Esophagus (tissue), 2 donors: Measurements from ENCODE around the gene AGTRAP. TPM values are rescaled to one million over a fixed set of nuclear protein-coding genes. Genes with fewer than 3 reads are reported as not detected.

Experiments
- H3K27ac ChIP-seq, 2 donors: one replicate each; pipeline ENCODE4 v1.5.1; 2013; ENCODE audit warnings: low read depth in 2 of 2, mild to moderate bottlenecking in 2 of 2, inconsistent platforms in 1 of 2, low read length in 1 of 2, moderate library complexity in 1 of 2
- H3K27me3 ChIP-seq, 2 donors: one replicate each; pipeline ENCODE4 v1.6.1; 2013; ENCODE audit warnings: low read length in 2 of 2, control low read depth in 1 of 2, mild to moderate bottlenecking in 1 of 2; ENCODE audit not compliant: insufficient read depth in 2 of 2, control insufficient read depth in 1 of 2
- H3K36me3 ChIP-seq, 2 donors: one replicate each; pipeline ENCODE4 v1.6.1; 2013; ENCODE audit warnings: low read length in 1 of 2; ENCODE audit not compliant: control insufficient read depth in 2 of 2, insufficient read depth in 2 of 2
- H3K4me1 ChIP-seq, 2 donors: one replicate each; pipeline ENCODE4 v1.6.1; 2013; ENCODE audit warnings: low read length in 1 of 2; ENCODE audit not compliant: control insufficient read depth in 2 of 2, insufficient read depth in 2 of 2
- H3K4me3 ChIP-seq, 2 donors: one replicate each; pipeline ENCODE4 v1.5.1; 2013; ENCODE audit warnings: low read length in 2 of 2, mild to moderate bottlenecking in 2 of 2, low read depth in 1 of 2, moderate library complexity in 1 of 2
- H3K9me3 ChIP-seq, 2 donors: one replicate each; pipeline ENCODE4 v1.6.1; 2013; ENCODE audit warnings: mild to moderate bottlenecking in 2 of 2, low read depth in 1 of 2, low read length in 1 of 2, moderate library complexity in 1 of 2; ENCODE audit not compliant: control insufficient read depth in 2 of 2, insufficient read depth in 1 of 2
- WGBS, 2 donors: extraction: QIAGEN DNeasy Blood & Tissue Kit; methylation state at CpG; one replicate each; pipeline ENCODE4 v1.1.7; 2013; 5-methylcytosine and 5-hydroxymethylcytosine counted together
- polyA plus RNA-seq, 2 donors: library from polyadenylated mRNA; stranded (reverse); fragments of 200-250 nt; gene quantifications; one replicate each; pipeline ENCODE4 v1.2.3, GENCODE V29; 2013
- donor health status: healthy with polysubstance abuse.
- donor health status: Bipolar disorder and iron deficiency.

The AGTRAP gene
- polyA plus RNA-seq: 10 to 100 TPM; 23.7 to 34.6 TPM

DNA sequence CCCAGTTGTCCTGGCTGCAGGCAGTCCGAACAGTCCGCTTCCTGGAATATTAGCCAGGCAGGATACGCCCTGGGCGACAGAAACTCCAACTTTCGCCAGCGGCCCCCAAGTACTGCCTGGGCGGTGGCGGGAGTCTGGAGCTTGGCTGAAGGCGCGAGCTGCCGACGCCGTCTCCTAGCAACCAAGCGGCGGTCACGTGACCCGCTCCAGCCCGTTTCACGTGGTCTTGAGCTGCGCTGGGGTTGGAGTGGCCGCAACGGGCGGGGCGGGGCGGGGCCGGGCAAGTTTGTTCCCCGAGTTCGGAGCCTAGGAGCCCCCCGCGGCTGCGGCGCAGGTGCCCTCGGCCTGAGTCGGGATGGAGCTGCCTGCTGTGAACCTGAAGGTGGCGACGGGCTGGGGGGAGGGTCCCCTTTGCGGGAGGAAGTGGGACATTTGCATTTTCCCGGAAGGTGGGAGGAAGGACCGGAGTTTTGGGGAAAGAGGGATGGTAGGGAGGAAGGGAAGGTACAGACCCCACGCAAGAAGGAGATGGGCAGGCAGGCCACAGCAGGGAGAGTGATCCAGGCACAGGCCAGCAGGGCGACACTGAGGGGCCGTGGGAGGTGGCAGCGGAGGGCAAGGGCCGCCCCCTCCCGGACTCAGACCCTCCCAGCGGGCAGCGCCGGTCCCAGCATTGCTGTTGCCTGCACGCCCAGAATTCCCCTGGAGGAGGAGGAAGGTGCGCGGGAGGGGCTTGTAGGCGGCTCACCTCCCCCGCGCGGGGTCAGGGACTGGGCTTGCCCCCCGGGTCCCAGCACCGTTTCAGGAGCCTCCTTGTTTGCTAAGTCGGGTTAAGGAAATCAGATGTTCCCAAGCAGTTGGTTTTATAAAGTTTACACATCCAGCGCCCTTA, at the start of gene AGTRAP:
Gene AGTRAP, plus strand, starts transcription at position 283 of the 892 bp plus-strand sequence. Its CDS starts 73 bp downstream, at position 356.
- peaks cover 0 to 3% of the 10 kb centered on the region in 2 donors for H3K4me1 ChIP-seq
- 1% methylated on average over 54 to 59 of the region's 59 CpGs for WGBS, 2 donors

DNA sequence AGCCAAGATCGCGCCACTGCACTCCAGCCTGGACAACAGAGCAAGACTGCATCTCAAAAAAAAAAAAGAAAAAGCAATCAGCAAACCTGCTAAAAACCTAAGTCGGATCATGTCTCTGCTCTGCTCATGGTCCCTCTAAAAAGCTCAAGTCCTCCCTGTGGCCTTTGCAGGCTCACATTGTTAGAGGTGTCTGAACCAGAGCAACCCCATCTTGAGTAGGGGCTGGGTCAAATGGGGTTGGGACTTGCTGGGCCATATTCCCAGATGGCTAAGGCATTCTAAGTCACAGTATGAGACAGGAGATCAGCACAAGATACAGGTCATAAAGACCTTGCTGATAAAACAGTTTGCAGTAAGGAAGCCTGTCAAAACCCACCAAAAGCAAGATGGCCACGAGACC, 47.4 kb upstream of the AGTRAP start:
- H3K27me3 ChIP-seq: peaks cover 0 to 16% of the 10 kb centered on the region in 2 donors
- WGBS, 2 donors: 95 to 98% methylated on average over 4 of the region's 4 CpGs
- no peaks in the 10 kb centered on the region for H3K36me3 ChIP-seq
- no peak overlapping the region for H3K27ac ChIP-seq
- peaks cover 2 to 9% of the 10 kb centered on the region in 2 donors for H3K4me1 ChIP-seq
- no peak overlapping the region for H3K4me3 ChIP-seq
- no peaks in the 10 kb centered on the region for H3K9me3 ChIP-seq

More for the DNA sequence above, at the start of gene AGTRAP:
- H3K27me3 ChIP-seq: no peaks in the 10 kb centered on the region
- no peaks in the 10 kb centered on the region for H3K9me3 ChIP-seq
- H3K27ac ChIP-seq: peak within 1 kb of the TSS; percentile 84 to 86
- H3K36me3 ChIP-seq: no peaks in the 10 kb centered on the region
- H3K4me3 ChIP-seq: peak within 1 kb of the TSS; percentile 72 to 79

- peak overlapping the region; percentile 10 to 35 for H3K4me3 ChIP-seq
- H3K36me3 ChIP-seq: no peaks in the 10 kb centered on the region
- H3K9me3 ChIP-seq: no peaks in the 10 kb centered on the region
- 4% methylated on average over 58 to 64 of the region's 64 CpGs for WGBS, 2 donors
- H3K4me1 ChIP-seq: peaks cover 2 to 9% of the 10 kb centered on the region in 2 donors
- peaks cover 0 to 16% of the 10 kb centered on the region in 2 donors for H3K27me3 ChIP-seq
- H3K27ac ChIP-seq: no peak overlapping the region
Measured at GRCh38 chr1:11690397-11691301, 45.3 kb upstream of the AGTRAP start.

GRCh38 chr1:11691302-11691914, 44.5 kb upstream of the AGTRAP start, which contains the start of gene DRAXIN:
Gene DRAXIN, plus strand, starts transcription at chr1:11691710. Its CDS starts 14,549 bp downstream, at chr1:11706259.
- peak within 1 kb of the TSS; percentile 10 to 35 for H3K4me3 ChIP-seq
- peaks cover 2 to 9% of the 10 kb centered on the region in 2 donors for H3K4me1 ChIP-seq
- 0 to 1% methylated on average over 27 to 78 of the region's 78 CpGs for WGBS, 2 donors
- no peaks in the 10 kb centered on the region for H3K9me3 ChIP-seq
- H3K36me3 ChIP-seq: no peaks in the 10 kb centered on the region
- H3K27me3 ChIP-seq: peaks cover 0 to 16% of the 10 kb centered on the region in 2 donors
- no peak within 1 kb of the TSS for H3K27ac ChIP-seq

- WGBS, 2 donors: 8 to 9% methylated on average over 55 to 64 of the region's 64 CpGs
- Histone ChIP-seq H3K9me3 (no peaks in the 10 kb centered on the region), H3K36me3 (no peaks in the 10 kb centered on the region), H3K27ac (no peak overlapping the region), H3K4me3 (peak overlapping the region in 1 of 2 donors; percentile 35), H3K27me3 (peaks cover 0 to 16% of the 10 kb centered on the region in 2 donors), H3K4me1 (peaks cover 2 to 9% of the 10 kb centered on the region in 2 donors)
Measured at GRCh38 chr1:11691928-11692711, 43.8 kb upstream of the AGTRAP start.

GRCh38 chr1:11693024-11693590, 42.8 kb upstream of the AGTRAP start:
- no peaks in the 10 kb centered on the region for H3K36me3 ChIP-seq
- H3K27ac ChIP-seq: no peak overlapping the region
- 6 to 9% methylated on average over 6 of the region's 6 CpGs for WGBS, 2 donors
- H3K9me3 ChIP-seq: no peaks in the 10 kb centered on the region
- peaks cover 0 to 16% of the 10 kb centered on the region in 2 donors for H3K27me3 ChIP-seq
- peaks cover 2 to 9% of the 10 kb centered on the region in 2 donors for H3K4me1 ChIP-seq
- H3K4me3 ChIP-seq: no peak overlapping the region

GRCh38 chr1:11693917-11694316, 42.0 kb upstream of the AGTRAP start:
- Histone ChIP-seq H3K36me3 (no peaks in the 10 kb centered on the region), H3K27ac (no peak overlapping the region), H3K9me3 (no peaks in the 10 kb centered on the region), H3K4me3 (no peak overlapping the region), H3K27me3 (peaks cover 0 to 16% of the 10 kb centered on the region in 2 donors), H3K4me1 (peaks cover 2 to 9% of the 10 kb centered on the region in 2 donors)
- 57 to 74% methylated on average over 5 of the region's 5 CpGs for WGBS, 2 donors

GRCh38 chr1:11695861-11696260, 40.1 kb upstream of the AGTRAP start:
- Histone ChIP-seq H3K4me3 (no peak overlapping the region), H3K36me3 (no peaks in the 10 kb centered on the region), H3K27ac (no peak overlapping the region), H3K9me3 (no peaks in the 10 kb centered on the region), H3K4me1 (peaks cover 0 to 13% of the 10 kb centered on the region in 2 donors), H3K27me3 (peaks cover 0 to 11% of the 10 kb centered on the region in 2 donors)
- 86 to 89% methylated on average over 6 of the region's 6 CpGs for WGBS, 2 donors
